Measurements from ENCODE around the gene DOC2B. TPM values are rescaled to one million over a fixed set of nuclear protein-coding genes. Genes with fewer than 3 reads are reported as not detected.

Gene DOC2B
- polyA plus RNA-seq, 1 of the 3 experiments (the other 2 are of a cell fraction) = 0.16 TPM

DNA sequence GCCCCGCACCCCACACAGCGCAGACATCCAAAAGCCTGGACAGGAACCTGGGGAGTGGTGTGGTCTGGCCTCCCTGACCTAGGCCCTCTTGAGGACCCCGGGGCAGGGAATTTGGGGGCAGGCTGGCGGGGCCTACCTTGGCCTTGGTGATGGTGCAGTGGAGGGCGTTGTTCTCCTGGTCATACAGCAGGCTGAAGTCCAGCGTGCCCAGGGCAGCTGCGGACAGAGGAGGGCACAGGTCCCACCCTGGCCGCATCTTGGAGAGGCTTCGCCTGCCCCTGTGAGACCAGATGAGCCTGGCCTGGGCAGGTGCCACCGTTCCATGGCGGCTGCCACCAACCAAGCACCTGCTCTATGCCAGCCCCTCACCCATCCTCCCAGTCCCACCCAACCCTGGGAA, 9.0 kb downstream of the DOC2B start (continued):
- TF ChIP-seq IRF3 (IDR thresholded peaks at IDR 0.05; ENCODE audit: low read depth, low read length) = no peak
- no peak for TF ChIP-seq MEF2A (IDR thresholded peaks at IDR 0.05; ENCODE audit: borderline replicate concordance, low read depth)
- no peak for TF ChIP-seq TEAD4 (IDR thresholded peaks at IDR 0.05; ENCODE audit: borderline replicate concordance, insufficient read depth)

DNA sequence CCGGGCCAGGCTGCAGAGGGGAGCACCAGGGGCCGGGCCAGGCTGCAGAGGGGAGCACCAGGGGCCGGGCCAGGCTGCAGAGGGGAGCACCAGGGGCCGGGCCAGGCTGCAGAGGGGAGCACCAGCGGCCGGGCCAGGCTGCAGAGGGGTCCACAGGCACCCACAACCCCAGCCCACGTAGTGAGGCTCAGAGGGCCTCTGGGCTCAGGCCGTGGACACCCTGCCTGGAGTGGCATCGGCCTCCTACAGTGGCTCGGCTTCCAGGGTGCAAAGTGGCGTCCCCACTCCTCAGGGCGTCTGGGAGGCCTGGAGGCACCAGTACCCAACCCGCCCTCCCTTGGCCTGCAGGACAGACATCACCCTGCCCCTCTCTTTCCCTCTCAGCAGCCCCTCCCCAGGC, 9.6 kb downstream of the DOC2B start:
- Histone ChIP-seq H3K27me3 (ENCODE audit: insufficient read depth) (peaks cover 7% of the 10 kb centered on the region), H3K27ac (ENCODE audit: low read depth in 2 of 2, low read length in 1 of 2) (no peak overlapping the region), H3K9ac (no peak overlapping the region), H3K79me2 (ENCODE audit: insufficient read depth) (no peaks in the 10 kb centered on the region), H3K9me3 (no peaks in the 10 kb centered on the region), H4K20me1 (ENCODE audit: insufficient read depth) (no peaks in the 10 kb centered on the region), H3K36me3 (replicated peaks in 1 of 2; ENCODE audit: control insufficient read depth in 1 of 2, insufficient read depth in 2 of 2, low read length in 1 of 2) (no peaks in the 10 kb centered on the region), H3K4me2 (no peak overlapping the region), H3F3A (replicated peaks; ENCODE audit: insufficient read depth) (no peaks in the 10 kb centered on the region), H3K9me2 (no peaks in the 10 kb centered on the region), H2AFZ (ENCODE audit: low read depth) (no peak overlapping the region), H3K4me3 (ENCODE audit: low read depth in 2 of 2, low read length in 1 of 2) (no peak overlapping the region), H3K4me1 (ENCODE audit: control insufficient read depth in 1 of 2, insufficient read depth in 2 of 2, low read depth in 1 of 2, low read length in 1 of 2) (peaks cover 0 to 23% of the 10 kb centered on the region in 2 experiments; a peak in 1 of 4 replicates)
- POLR2A ChIA-PET = no interaction called here
- TF ChIP-seq SMC3 (IDR thresholded peaks at IDR 0.05; ENCODE audit: low read depth, low read length) = no peak
- TF ChIP-seq, protein P1, sequence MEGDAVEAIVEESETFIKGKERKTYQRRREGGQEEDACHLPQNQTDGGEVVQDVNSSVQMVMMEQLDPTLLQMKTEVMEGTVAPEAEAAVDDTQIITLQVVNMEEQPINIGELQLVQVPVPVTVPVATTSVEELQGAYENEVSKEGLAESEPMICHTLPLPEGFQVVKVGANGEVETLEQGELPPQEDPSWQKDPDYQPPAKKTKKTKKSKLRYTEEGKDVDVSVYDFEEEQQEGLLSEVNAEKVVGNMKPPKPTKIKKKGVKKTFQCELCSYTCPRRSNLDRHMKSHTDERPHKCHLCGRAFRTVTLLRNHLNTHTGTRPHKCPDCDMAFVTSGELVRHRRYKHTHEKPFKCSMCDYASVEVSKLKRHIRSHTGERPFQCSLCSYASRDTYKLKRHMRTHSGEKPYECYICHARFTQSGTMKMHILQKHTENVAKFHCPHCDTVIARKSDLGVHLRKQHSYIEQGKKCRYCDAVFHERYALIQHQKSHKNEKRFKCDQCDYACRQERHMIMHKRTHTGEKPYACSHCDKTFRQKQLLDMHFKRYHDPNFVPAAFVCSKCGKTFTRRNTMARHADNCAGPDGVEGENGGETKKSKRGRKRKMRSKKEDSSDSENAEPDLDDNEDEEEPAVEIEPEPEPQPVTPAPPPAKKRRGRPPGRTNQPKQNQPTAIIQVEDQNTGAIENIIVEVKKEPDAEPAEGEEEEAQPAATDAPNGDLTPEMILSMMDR (IDR thresholded peaks at IDR 0.05) = no peak
- no peak for TF ChIP-seq NRF1 (IDR thresholded peaks at IDR 0.05; ENCODE audit: low read depth, low read length)
- TF ChIP-seq MEF2A (IDR thresholded peaks at IDR 0.05; ENCODE audit: borderline replicate concordance, low read depth) = no peak
- no peak for TF ChIP-seq EP300 (IDR thresholded peaks at IDR 0.05; ENCODE audit: borderline replicate concordance in 1 of 2, low read depth in 1 of 2, low read length in 1 of 2)
- TF ChIP-seq, protein P2, sequence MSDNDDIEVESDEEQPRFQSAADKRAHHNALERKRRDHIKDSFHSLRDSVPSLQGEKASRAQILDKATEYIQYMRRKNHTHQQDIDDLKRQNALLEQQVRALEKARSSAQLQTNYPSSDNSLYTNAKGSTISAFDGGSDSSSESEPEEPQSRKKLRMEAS (IDR thresholded peaks at IDR 0.05; ENCODE audit: low read depth) = no peak
- TF ChIP-seq EZH2phosphoT487 (IDR thresholded peaks at IDR 0.05; ENCODE audit: borderline replicate concordance, low read depth) = no peak
- no peak for TF ChIP-seq JUND (IDR thresholded peaks at IDR 0.05)
- no peak for TF ChIP-seq TEAD4 (IDR thresholded peaks at IDR 0.05; ENCODE audit: borderline replicate concordance, insufficient read depth)
- no peak for TF ChIP-seq PBX3 (IDR thresholded peaks at IDR 0.05)
- TF ChIP-seq MXI1 (IDR thresholded peaks at IDR 0.05; ENCODE audit: low read depth, low read length) = no peak
- TF ChIP-seq, protein P3, sequence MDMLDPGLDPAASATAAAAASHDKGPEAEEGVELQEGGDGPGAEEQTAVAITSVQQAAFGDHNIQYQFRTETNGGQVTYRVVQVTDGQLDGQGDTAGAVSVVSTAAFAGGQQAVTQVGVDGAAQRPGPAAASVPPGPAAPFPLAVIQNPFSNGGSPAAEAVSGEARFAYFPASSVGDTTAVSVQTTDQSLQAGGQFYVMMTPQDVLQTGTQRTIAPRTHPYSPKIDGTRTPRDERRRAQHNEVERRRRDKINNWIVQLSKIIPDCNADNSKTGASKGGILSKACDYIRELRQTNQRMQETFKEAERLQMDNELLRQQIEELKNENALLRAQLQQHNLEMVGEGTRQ (IDR thresholded peaks at IDR 0.05; ENCODE audit: borderline replicate concordance, low read depth, low read length) = no peak
- no peak for TF ChIP-seq YY1 (IDR thresholded peaks at IDR 0.05; ENCODE audit: low read depth)
- no peak for TF ChIP-seq RXRA (IDR thresholded peaks at IDR 0.05; ENCODE audit: borderline replicate concordance, low read depth)
- no peak for TF ChIP-seq IRF3 (IDR thresholded peaks at IDR 0.05; ENCODE audit: low read depth, low read length)
- DNase-seq = no peak
- WGBS (ENCODE audit: low lambda C conversion rate) = no CpG with 5 or more reads among the region's 13 CpGs
- CTCF ChIA-PET = no interaction called here
